ACC112 (cell line): ENCODE data around the gene C2orf76.

Experiments
- H2AFZ ChIP-seq: fragments of 200-600 bp; sonication (generic); one replicate; pipeline ENCODE4 v1.6.0; 2017; ENCODE audit warnings: antibody characterized with exemption, low read length; ENCODE audit not compliant: unreplicated experiment
- H3K27ac ChIP-seq: fragments of 200-600 bp; sonication (generic); 2 replicates; pipeline ENCODE4 v1.5.1; 2014; ENCODE audit warnings: low read depth, mild to moderate bottlenecking, antibody characterized with exemption, low read length, moderate library complexity
- H3K27me3 ChIP-seq: fragments of 200-600 bp; sonication (generic); 2 replicates; pipeline ENCODE4 v1.6.1; 2014; ENCODE audit warnings: mild to moderate bottlenecking, antibody characterized with exemption, low read length, moderate library complexity, mixed read lengths; ENCODE audit not compliant: insufficient read depth
- H3K36me3 ChIP-seq: fragments of 200-600 bp; sonication (generic); 2 replicates; pipeline ENCODE4 v1.6.1; 2016; ENCODE audit warnings: mild to moderate bottlenecking, antibody characterized with exemption, low read length, moderate library complexity, mixed read lengths; ENCODE audit not compliant: insufficient read depth
- H3K4me1 ChIP-seq: fragments of 200-600 bp; sonication (generic); one replicate; pipeline ENCODE4 v1.6.1; 2016; ENCODE audit warnings: low read length, mixed read lengths; ENCODE audit not compliant: insufficient read depth, unreplicated experiment, control insufficient read depth
- H3K4me3 ChIP-seq: fragments of 200-600 bp; sonication (generic); 2 replicates; pipeline ENCODE4 v1.5.1; 2014; ENCODE audit warnings: mild to moderate bottlenecking, low read depth, low read length
- H3K79me2 ChIP-seq: fragments of 200-600 bp; sonication (generic); one replicate; pipeline ENCODE4 v1.6.0; 2016; ENCODE audit warnings: low read length; ENCODE audit not compliant: control insufficient read depth, unreplicated experiment, insufficient read depth

The C2orf76 gene

DNA sequence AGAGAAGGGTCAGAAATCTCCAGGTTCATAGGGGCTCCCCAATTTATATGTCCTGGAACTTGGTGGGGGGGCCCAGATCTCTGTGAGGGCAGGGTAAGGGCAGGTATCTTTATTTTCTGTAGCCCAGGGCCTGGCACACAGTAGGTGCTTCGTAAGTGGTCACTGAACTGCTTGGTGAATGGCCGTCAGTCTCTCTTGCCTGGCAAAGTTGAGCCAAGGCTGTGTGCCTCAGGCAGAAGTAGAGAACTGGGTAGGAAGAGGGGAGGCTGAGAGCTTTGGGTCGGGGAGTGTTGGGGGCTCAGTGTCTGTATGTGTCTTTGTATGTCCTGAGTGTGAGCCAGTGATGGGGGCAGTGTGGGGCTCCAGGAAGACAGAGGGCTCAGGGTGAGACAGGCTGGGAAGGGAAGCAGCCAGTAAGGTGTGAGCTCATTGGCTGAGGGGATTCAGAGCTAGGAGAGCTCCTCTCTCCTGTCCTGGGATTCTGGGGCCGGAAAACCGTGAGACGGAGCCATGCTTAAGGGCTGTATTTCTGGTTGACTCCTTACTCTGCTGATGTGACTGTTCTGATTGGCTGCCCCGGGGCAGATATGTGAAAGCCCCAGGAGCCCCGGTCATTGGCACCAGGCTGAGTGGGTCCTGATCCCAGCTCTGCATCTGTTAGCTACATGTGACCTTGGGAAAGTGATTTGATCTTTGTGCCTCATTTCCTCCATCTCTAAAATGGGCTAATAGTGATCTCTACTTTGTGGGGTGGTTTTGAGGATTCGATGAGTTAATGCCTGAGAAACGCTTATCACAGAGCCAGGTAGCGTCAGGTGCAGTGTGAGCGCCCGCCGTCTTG, 112.7 kb downstream of the C2orf76 start:
- no peaks in the 10 kb centered on the region for H3K27me3 ChIP-seq
- no peak overlapping the region for H3K4me3 ChIP-seq
- no peak overlapping the region for H2AFZ ChIP-seq
- H3K27ac ChIP-seq, result peak overlapping the region; percentile 98
- H3K79me2 ChIP-seq, result no peaks in the 10 kb centered on the region
- H3K4me1 ChIP-seq, result peaks cover 59% of the 10 kb centered on the region
- peaks cover 7% of the 10 kb centered on the region; the same call in 1 of the 2 replicates for H3K36me3 ChIP-seq

DNA sequence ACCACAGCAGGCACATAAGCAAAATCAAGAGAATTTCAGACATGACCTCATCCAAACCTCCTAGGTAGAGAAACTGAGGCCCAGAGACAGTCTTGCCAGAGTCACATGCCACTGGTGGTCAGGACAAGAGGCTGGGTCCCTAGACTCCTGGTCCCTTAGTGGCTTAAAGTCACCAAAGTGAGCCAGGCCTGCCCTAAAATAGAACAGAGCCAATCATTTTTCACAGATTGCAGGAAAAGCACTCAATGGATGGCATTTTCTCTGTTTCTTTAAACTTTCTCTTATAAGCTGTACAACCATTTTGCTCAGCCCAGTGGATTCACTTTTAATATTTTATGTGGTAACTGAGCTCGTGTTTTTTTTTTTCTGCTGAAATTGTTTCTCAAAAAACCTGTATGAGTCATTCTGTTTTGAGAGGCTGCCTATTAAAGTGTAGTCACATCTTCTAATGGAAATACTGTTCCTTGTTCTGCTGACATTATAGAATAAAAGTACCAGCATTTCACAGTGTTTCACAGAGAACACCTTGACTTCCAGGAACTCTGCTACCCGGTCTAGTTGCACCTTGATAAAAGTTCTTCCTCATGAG, 113.4 kb downstream of the C2orf76 start:
- Histone ChIP-seq H3K4me3 (peak overlapping the region; percentile 59), H3K4me1 (peaks cover 66% of the 10 kb centered on the region), H3K36me3 (peaks cover 7% of the 10 kb centered on the region; the same call in 1 of the 2 replicates), H3K79me2 (no peaks in the 10 kb centered on the region), H3K27ac (peak overlapping the region; percentile 98), H2AFZ (no peak overlapping the region), H3K27me3 (no peaks in the 10 kb centered on the region)
